Psoas muscle (tissue), 8 donors: ENCODE results near the gene ATF7. TPM values are rescaled to one million over a fixed set of nuclear protein-coding genes. Genes with fewer than 3 reads are reported as not detected.

Experiments
- ATAC-seq, 4 donors: fragments of 200-7000 bp; cut with Tn5 transposase; one replicate each; pipeline ENCODE4 v1.9.1; 2020; ENCODE audit warnings: moderate library complexity in 3 of 4, mild to moderate bottlenecking in 2 of 4
- DNase-seq, 2 donors: peaks; one replicate each; pipeline ENCODE4 v3.0.0-alpha.2; 2020
- H3K27ac ChIP-seq: fragments of 200-600 bp; one replicate; pipeline ENCODE4 v1.8.0; 2022
- H3K27me3 ChIP-seq, 3 donors: fragments of 200-600 bp in 1 of 3; one replicate each; pipeline versions ENCODE4 v1.6.1 to v1.8.0; 2013 to 2022; ENCODE audit warnings: low read length in 2 of 3, mild to moderate bottlenecking in 2 of 3, moderate library complexity in 1 of 3; ENCODE audit not compliant: insufficient read depth in 3 of 3
- H3K36me3 ChIP-seq, 2 donors: fragments of 200-600 bp in 1 of 2; one replicate each; pipeline versions ENCODE4 v1.6.1 to v1.8.0; 2013 to 2022; ENCODE audit warnings: low read depth in 1 of 2, mild to moderate bottlenecking in 1 of 2, moderate library complexity in 1 of 2; ENCODE audit not compliant: insufficient read depth in 1 of 2
- H3K4me1 ChIP-seq: fragments of 200-600 bp; one replicate; pipeline ENCODE4 v1.8.0; 2022
- H3K4me3 ChIP-seq: fragments of 200-600 bp; one replicate; pipeline ENCODE4 v1.8.0; 2022; ENCODE audit warnings: mild to moderate bottlenecking
- H3K9me3 ChIP-seq: fragments of 200-600 bp; one replicate; pipeline ENCODE4 v1.8.0; 2022
- CTCF ChIP-seq: fragments of 200-600 bp; IDR thresholded peaks from one replicate; pipeline ENCODE4 v1.8.0; 2022; ENCODE audit warnings: antibody characterized with exemption
- WGBS, 3 donors: extraction: QIAGEN DNeasy Blood & Tissue Kit; methylation state at CpG; one replicate each; pipeline versions ENCODE4 v1.1.6 to v1.1.7; 2013; 5-methylcytosine and 5-hydroxymethylcytosine counted together
- intact Hi-C, 2 donors: fragments of 100-400 bp; cut with DNase I; formaldehyde crosslinking; loops; one replicate each; pipeline versions ENCODE4 v1.11.0 to v1.14.2; 2022
- polyA plus RNA-seq, 3 donors: library from polyadenylated mRNA; stranded (reverse); fragments of 200-250 nt; gene quantifications; one replicate each; pipeline ENCODE4 v1.2.3, GENCODE V29; 2013
- total RNA-seq, 4 donors: library from RNA; stranded (reverse); fragmentation: NEBNext Ultra II Directional in 2 of 4; extraction: Animal tissue kit (Norgen Biotek cat#: 25700) in 2 of 4; gene quantifications; one replicate each; pipeline versions ENCODE4 v1.2.1 to v1.2.4, GENCODE V29; 2021 to 2023
- donor health status: healthy with polysubstance abuse.
- donor health status: DM: no; HTN: no; CAD: no; lungs with moderate emphysema.
- donor health status: Bipolar disorder and iron deficiency.
- donor health status: healthy.
- donor health status: DM: yes; HTN: yes; CAD: no.
- donor health status: DM: no; HTN: no; CAD: no.
- donor health status: DM: no; HTN: no; CAD: no.
- donor health status: DM: yes; HTN: yes; CAD: no.

The ATF7 gene
- total and polyA plus RNA-seq, 7 donors: 15.7 to 32.3 (median 25.4) TPM

GRCh38 chr12:53463802-53464560 lies 162.2 kb downstream of the ATF7 start:
- intact Hi-C loops: no loop called here
- Histone ChIP-seq H3K4me1 (peaks cover 96% of the 10 kb centered on the region), H3K4me3 (no peak overlapping the region), H3K9me3 (no peaks in the 10 kb centered on the region), H3K27me3 (no peaks in the 10 kb centered on the region), H3K27ac (peak overlapping the region; percentile 66), H3K36me3 (peaks cover 54 to 100% of the 10 kb centered on the region in 2 donors)
- no peak for ATAC-seq
- TF ChIP-seq CTCF: no peak
- no peak for DNase-seq
- 36 to 54% (median 40%) methylated on average over 5 of the region's 5 CpGs for WGBS, 3 donors

- no peaks in the 10 kb centered on the region for H3K27me3 ChIP-seq
- H3K27ac ChIP-seq: peak overlapping the region; percentile 66
- WGBS, 3 donors: 28 to 41% (median 40%) methylated on average over 3 of the region's 3 CpGs
- DNase-seq (no peak), ATAC-seq (no peak)
- intact Hi-C loops: no loop called here
- peaks cover 52 to 100% of the 10 kb centered on the region in 2 donors for H3K36me3 ChIP-seq
- TF ChIP-seq CTCF: no peak
- H3K4me1 ChIP-seq: peaks cover 91% of the 10 kb centered on the region
- H3K4me3 ChIP-seq: no peak overlapping the region
- H3K9me3 ChIP-seq: no peaks in the 10 kb centered on the region
These were observed 163.2 kb downstream of the ATF7 start for GRCh38 chr12:53462935-53463334.

- Histone ChIP-seq H3K27ac (peak overlapping the region; percentile 64), H3K36me3 (peaks cover 45 to 100% of the 10 kb centered on the region in 2 donors), H3K27me3 (no peaks in the 10 kb centered on the region), H3K4me3 (peak overlapping the region; percentile 2), H3K9me3 (no peaks in the 10 kb centered on the region), H3K4me1 (peaks cover 88% of the 10 kb centered on the region)
- DNase-seq: no peak
- intact Hi-C loops: no loop called here
- no peak for TF ChIP-seq CTCF
- WGBS, 3 donors: 45 to 68% (median 50%) methylated on average over 8 of the region's 8 CpGs
- no peak for ATAC-seq
These were observed 164.6 kb downstream of the ATF7 start for GRCh38 chr12:53461591-53461990.

GRCh38 chr12:53461059-53461458 lies 165.1 kb downstream of the ATF7 start:
- Histone ChIP-seq H3K4me1 (peaks cover 86% of the 10 kb centered on the region), H3K27ac (peak overlapping the region; percentile 64), H3K9me3 (no peaks in the 10 kb centered on the region), H3K4me3 (peak overlapping the region; percentile 13), H3K36me3 (peaks cover 48 to 100% of the 10 kb centered on the region in 2 donors), H3K27me3 (no peaks in the 10 kb centered on the region)
- DNase-seq (peak; percentile 38 to 73), ATAC-seq (peak; percentile 83 to 93 (median 88))
- 29 to 37% (median 32%) methylated on average over 3 of the region's 3 CpGs for WGBS, 3 donors
- intact Hi-C loops: no loop called here
- TF ChIP-seq CTCF: no peak
